Brain microvascular endothelial cell (primary cell): ENCODE data around the gene CHRNA4.

ENCODE experiments used
- DNase-seq: peaks from one replicate; pipeline ENCODE4 v3.0.0-alpha.2; 2020
- H3K27ac ChIP-seq: fragments of 250-450 bp; sonication (Bioruptor Pico); 2 replicates; pipeline ENCODE4 v1.5.1; 2020; ENCODE audit warnings: mild to moderate bottlenecking, moderate library complexity
- H3K27me3 ChIP-seq: fragments of 250-450 bp; sonication (Bioruptor Pico); replicated peaks from 2 replicates; pipeline ENCODE4 v1.5.1; 2020; ENCODE audit warnings: mild to moderate bottlenecking
- H3K36me3 ChIP-seq: fragments of 250-450 bp; sonication (Bioruptor Pico); replicated peaks from 2 replicates; pipeline ENCODE4 v1.5.1; 2020; ENCODE audit warnings: mild to moderate bottlenecking
- H3K4me3 ChIP-seq: 2 replicates; pipeline ENCODE4 v1.5.1; 2011; ENCODE audit warnings: low read depth, mild to moderate bottlenecking, control low read depth, low read length, moderate library complexity
- CTCF ChIP-seq: IDR thresholded peaks from 2 replicates; pipeline ENCODE4 v1.5.1; 2011; ENCODE audit warnings: low read depth, mild to moderate bottlenecking, moderate library complexity, low read length, control low read depth, inconsistent platforms; ENCODE audit errors: missing control alignments
- in situ Hi-C: cut with HindIII; loops from 2 replicates; pipeline ENCODE4 v1.10.0; 2017; ENCODE audit warnings: low sequenced_read_pairs, low pct_ligation_motif_present

Gene CHRNA4

GRCh38 chr20:63387393-63387792, 26.2 kb upstream of the CHRNA4 start:
- in situ Hi-C loops = no loop called here
- DNase-seq = no peak
- no peaks in the 10 kb centered on the region for H3K36me3 ChIP-seq
- no peak overlapping the region for H3K4me3 ChIP-seq
- no peak for TF ChIP-seq CTCF
- H3K27me3 ChIP-seq = no peaks in the 10 kb centered on the region
- H3K27ac ChIP-seq = no peak overlapping the region

DNA sequence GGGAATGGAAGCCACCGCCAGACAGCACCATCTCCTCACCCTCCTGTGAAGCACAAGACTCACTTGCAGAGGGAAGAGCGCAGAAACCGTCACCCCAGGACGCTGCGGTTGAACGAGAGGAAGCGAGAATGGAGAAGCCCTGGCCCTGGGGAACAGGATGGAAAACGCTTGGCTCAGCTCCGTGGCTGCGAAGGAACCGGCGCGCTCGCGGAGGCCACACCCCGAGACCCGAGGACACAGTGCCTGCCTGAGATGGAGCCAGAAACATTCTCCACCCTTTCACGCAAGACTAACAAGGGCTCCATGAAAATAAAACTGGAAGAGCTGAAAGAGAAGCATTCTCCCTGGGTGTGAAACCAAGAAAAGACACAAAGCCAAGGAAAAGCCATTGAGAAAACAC, 25.3 kb upstream of the CHRNA4 start:
- H3K27ac ChIP-seq = no peak overlapping the region
- H3K27me3 ChIP-seq = no peaks in the 10 kb centered on the region
- no peak for DNase-seq
- no peak overlapping the region for H3K4me3 ChIP-seq
- H3K36me3 ChIP-seq = no peaks in the 10 kb centered on the region
- no peak for TF ChIP-seq CTCF
- in situ Hi-C loops = no loop called here

DNA sequence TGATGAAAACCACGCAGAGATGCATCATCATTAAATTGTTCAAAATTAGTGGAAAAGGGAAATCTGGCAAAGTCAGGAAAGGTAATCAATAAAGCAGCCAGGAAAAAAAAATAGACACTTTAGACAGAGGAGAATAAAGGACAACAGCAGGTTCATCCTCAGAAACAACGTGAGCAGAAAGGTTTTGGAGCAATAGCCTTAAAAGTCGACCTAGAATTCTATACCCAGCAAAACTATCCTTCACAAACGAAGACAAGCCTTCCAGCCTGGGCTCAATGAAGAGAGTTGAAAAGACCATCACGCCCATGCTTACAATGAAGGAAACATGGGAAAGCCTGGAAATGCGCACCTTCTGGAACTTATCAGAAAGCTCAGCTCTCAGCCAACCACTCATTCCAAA, 24.7 kb upstream of the CHRNA4 start:
- Histone ChIP-seq H3K4me3 (no peak overlapping the region), H3K27ac (no peak overlapping the region), H3K27me3 (peaks cover 2% of the 10 kb centered on the region), H3K36me3 (no peaks in the 10 kb centered on the region)
- TF ChIP-seq CTCF = no peak
- in situ Hi-C loops = no loop called here
- no peak for DNase-seq

DNA sequence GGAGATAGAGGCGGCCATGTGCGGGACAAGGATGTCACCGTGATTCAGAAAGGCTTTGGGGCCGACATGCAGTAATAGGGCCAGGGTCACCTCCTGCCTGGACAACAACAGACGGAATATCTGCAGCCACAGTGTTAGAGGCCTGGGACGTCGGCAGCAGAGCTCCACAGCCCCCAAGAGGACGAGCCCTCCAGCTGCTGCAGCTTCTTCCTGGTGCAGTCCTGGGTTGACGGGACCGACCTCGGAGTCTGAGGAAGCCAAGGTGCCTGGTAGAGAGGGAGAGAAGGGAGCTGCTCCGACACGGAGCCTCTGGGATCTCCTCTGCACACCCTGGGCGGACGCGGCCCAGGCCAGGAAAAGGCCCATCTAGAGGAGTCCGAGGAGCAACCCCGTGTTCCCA, 23.2 kb upstream of the CHRNA4 start:
- Histone ChIP-seq H3K4me3 (no peak overlapping the region), H3K27me3 (peaks cover 2% of the 10 kb centered on the region), H3K36me3 (no peaks in the 10 kb centered on the region), H3K27ac (no peak overlapping the region)
- TF ChIP-seq CTCF = no peak
- DNase-seq = no peak
- in situ Hi-C loops = no loop called here

DNA sequence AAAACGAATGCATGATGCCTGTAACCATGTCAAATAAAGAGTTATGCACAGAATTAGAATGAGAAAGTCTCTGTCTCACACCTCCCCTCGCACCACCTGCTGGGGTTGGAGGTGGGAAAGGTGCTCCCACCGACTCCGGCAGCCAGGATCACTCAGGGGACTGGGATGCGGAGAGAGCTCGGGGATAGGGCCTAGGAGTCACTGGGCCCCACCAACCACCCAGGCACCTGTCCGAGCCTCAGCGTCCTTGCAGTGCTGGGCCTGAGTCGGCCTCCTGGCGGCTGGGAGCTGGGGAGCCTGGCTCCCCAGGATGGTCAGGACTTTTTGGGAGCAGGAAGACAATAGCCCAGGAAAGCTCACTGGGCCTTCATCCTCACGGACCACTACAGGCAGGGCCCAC, 22.4 kb upstream of the CHRNA4 start:
- Histone ChIP-seq H3K4me3 (no peak overlapping the region), H3K27me3 (peaks cover 2% of the 10 kb centered on the region), H3K27ac (no peak overlapping the region), H3K36me3 (no peaks in the 10 kb centered on the region)
- no peak for DNase-seq
- in situ Hi-C loops = no loop called here
- TF ChIP-seq CTCF = no peak

GRCh38 chr20:63382551-63383300, 21.6 kb upstream of the CHRNA4 start:
- H3K36me3 ChIP-seq = no peaks in the 10 kb centered on the region
- no peak for DNase-seq
- H3K4me3 ChIP-seq = no peak overlapping the region
- no peak overlapping the region for H3K27ac ChIP-seq
- H3K27me3 ChIP-seq = peaks cover 8% of the 10 kb centered on the region
- in situ Hi-C loops = no loop called here
- TF ChIP-seq CTCF = no peak
